ENCODE results near the gene FGF6.

GRCh38 chr12:4417455-4417854 is 28.2 kb downstream of the FGF6 start:
- TF ChIP-seq CTCF (conservative IDR thresholded peaks at IDR 0.05), result no peak
- TF ChIP-seq EZH2 (IDR thresholded peaks at IDR 0.05; ENCODE audit: low read depth), result no peak
